ENCODE data around the gene CDK5RAP1.
"Not testable (repeated sequence)": the region's sequence is repeated elsewhere in the genome, so short reads cannot be mapped to it uniquely, and the experiment has no call there.

CDK5RAP1 gene

DNA sequence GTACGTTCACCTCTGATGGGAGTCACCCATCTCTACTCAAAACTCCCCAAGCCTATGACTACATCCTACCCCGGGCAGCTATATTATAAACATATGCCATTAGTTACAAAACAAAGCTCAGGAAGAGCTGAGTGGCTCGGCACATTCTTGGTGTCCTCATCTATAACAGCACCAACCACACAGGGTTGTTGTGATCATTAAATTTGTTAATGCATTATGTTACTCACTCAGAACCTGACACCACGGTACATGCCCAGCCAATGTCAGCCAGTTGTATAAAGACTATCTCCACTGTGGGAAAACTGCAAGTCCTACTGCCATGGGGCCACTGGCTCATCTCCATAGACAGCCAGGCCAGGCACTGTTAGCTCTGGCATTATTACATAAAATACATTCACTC, 7.7 kb downstream of the CDK5RAP1 start:
- no peak for DNase-seq (ENCODE audit: low read depth)
- TF ChIP-seq, protein P1, sequence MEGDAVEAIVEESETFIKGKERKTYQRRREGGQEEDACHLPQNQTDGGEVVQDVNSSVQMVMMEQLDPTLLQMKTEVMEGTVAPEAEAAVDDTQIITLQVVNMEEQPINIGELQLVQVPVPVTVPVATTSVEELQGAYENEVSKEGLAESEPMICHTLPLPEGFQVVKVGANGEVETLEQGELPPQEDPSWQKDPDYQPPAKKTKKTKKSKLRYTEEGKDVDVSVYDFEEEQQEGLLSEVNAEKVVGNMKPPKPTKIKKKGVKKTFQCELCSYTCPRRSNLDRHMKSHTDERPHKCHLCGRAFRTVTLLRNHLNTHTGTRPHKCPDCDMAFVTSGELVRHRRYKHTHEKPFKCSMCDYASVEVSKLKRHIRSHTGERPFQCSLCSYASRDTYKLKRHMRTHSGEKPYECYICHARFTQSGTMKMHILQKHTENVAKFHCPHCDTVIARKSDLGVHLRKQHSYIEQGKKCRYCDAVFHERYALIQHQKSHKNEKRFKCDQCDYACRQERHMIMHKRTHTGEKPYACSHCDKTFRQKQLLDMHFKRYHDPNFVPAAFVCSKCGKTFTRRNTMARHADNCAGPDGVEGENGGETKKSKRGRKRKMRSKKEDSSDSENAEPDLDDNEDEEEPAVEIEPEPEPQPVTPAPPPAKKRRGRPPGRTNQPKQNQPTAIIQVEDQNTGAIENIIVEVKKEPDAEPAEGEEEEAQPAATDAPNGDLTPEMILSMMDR (IDR thresholded peaks at IDR 0.05; ENCODE audit: control insufficient read depth, extremely low read depth, insufficient read depth), result no peak
- no peak overlapping the region for H3K4me3 ChIP-seq (ENCODE audit: low read depth, low read length)

DNA sequence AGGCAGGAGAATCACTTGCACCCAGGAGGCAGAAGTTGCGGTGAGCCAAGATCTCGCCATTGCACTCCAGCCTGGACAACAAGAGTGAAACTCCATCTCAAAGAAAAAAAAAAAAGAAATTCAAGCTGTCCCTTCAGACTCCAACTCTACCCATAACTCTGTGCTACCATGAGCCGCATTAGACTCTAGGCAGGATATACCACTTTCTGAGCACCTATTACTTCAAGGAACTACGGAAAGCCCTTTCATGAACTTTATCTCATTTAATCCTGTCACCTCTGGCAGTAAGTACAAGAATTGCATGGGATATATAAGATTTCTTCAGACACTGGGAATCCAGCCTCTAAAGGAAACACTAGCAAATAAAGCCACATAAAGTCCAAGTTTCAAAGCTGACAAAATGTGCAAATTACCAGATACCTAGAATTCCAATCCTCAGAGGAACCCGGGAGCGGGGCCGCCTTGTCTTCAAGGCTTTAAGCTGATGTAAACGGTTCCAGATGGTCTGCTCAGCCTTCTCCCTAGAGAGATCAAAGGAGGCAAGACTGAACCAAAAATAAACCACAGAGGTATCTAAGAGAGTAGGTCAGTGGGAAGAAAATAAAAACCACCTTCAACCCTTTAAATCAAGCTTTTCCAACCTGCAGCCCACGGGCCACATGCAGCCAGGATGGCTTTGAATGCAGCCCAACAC, 9.4 kb downstream of the CDK5RAP1 start:
- no peak overlapping the region for H3K4me3 ChIP-seq (ENCODE audit: low read depth, low read length)
- DNase-seq (ENCODE audit: low read depth), result no peak
- TF ChIP-seq, protein P1 (IDR thresholded peaks at IDR 0.05; ENCODE audit: control insufficient read depth, extremely low read depth, insufficient read depth), result no peak

DNA sequence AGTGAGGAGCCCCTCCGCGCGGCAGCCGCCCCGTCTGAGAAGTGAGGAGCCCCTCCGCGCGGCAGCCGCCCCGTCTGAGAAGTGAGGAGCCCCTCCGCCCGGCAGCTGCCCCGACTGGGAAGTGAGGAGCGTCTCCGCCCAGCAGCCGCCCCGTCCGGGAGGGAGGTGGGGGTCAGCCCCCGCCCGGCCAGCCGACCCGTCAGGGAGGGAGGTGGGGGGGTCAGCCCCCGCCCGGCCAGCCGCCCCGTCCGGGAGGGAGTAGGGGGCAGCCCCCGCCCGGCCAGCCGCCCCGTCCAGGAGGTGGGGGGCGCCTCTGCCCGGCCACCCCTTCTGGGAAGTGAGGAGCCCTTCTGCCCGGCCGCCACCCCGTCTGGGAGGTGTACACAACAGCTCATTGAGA, 12.0 kb downstream of the CDK5RAP1 start:
- not testable (repeated sequence) for H3K4me3 ChIP-seq (ENCODE audit: low read depth, low read length); DNase-seq (ENCODE audit: low read depth)

DNA sequence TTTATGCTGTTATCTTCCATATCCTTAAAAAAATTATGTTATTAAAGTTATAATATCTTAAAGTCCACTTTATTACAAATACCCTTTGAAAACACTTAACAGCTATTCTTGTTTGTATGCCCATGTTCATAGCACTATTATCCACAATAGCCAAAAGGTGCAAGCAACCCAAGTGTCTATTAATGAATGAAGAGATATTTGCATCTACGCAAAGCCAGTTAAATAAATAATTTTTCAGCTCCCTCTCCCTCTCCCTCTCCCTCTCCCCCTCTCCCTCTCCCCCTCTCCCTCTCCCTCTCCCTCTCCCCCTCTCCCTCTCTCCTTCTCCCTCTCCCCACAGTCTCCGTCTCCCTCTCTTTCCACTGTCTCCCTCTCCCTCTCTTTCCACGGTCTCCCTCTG, 13.1 kb downstream of the CDK5RAP1 start:
- no peak for DNase-seq (ENCODE audit: low read depth)
- TF ChIP-seq, protein P1 (IDR thresholded peaks at IDR 0.05; ENCODE audit: control insufficient read depth, extremely low read depth, insufficient read depth), result no peak
- no peak overlapping the region for H3K4me3 ChIP-seq (ENCODE audit: low read depth, low read length)

DNA sequence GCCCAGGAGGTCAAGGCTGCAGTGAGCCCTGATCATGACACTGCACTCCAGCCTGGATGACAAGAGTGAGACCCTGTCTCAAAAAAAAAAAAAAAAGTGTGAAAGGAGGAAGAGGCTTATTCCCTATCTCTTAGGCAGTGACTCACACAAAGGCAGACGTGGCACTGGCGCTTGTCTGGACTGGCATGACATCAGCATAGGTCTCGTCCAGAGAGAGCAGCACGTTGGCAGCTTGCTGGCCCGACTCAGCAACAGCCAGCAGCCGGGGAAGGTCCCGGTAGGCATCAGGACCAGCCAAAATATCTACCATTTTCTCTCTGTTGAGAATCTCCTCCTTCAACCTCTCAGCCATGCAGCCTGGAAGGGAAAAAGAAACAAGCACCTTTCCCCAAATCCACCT, 14.1 kb downstream of the CDK5RAP1 start:
- H3K4me3 ChIP-seq (ENCODE audit: low read depth, low read length), result no peak overlapping the region
- peak; percentile 86 for DNase-seq (ENCODE audit: low read depth)
- TF ChIP-seq, protein P1 (IDR thresholded peaks at IDR 0.05; ENCODE audit: control insufficient read depth, extremely low read depth, insufficient read depth), result no peak

DNA sequence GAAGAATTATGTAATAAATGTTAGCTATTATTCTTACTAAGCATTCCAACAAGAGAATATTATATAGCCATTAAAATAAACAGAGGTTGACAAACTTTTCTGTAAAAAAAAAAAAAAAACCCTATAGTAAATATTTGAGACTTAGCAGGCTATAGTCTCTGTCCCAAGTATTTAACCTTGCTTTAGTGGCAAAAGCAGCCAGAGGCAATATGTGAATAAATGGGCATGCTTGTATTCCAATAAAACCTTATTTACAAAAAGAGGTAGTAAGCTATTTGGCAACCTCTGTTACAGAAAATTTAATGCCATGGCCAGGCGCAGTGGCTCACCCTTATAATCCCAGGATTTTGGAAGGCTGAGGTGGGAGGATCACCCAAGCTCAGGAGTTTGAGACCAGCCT, 14.6 kb downstream of the CDK5RAP1 start:
- peak; percentile 86 for DNase-seq (ENCODE audit: low read depth)
- TF ChIP-seq, protein P1 (IDR thresholded peaks at IDR 0.05; ENCODE audit: control insufficient read depth, extremely low read depth, insufficient read depth), result no peak

DNA sequence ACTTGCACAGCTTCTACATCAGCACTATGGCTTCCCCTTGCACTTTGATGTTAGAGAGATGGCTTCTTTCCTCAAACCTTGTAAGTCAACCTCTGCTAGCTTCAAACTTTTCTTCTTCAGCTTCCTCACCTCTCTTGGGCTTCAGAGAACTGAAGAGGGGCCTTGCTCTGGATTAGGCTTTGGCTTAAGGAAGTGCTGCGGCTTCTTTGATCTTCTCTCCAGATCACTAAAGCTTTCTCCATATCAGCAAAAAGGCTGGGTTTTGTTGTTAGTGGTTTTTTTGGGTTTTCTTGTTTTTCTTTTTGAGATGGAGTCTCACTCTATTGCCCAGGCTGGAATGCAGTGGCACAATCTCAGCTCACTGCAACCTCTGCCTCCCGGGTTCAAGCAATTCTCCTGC, 24.0 kb downstream of the CDK5RAP1 start:
- TF ChIP-seq, protein P1 (IDR thresholded peaks at IDR 0.05; ENCODE audit: control insufficient read depth, extremely low read depth, insufficient read depth), result no peak
- DNase-seq (ENCODE audit: low read depth), result no peak
- no peak overlapping the region for H3K4me3 ChIP-seq (ENCODE audit: low read depth, low read length)

More for the DNA sequence above, 14.6 kb downstream of the CDK5RAP1 start:
- no peak overlapping the region for H3K4me3 ChIP-seq (ENCODE audit: low read depth, low read length)

Data from LNCaP clone FGC (cell line).